Measurements from ENCODE around the gene PEX19.

Gene PEX19

DNA sequence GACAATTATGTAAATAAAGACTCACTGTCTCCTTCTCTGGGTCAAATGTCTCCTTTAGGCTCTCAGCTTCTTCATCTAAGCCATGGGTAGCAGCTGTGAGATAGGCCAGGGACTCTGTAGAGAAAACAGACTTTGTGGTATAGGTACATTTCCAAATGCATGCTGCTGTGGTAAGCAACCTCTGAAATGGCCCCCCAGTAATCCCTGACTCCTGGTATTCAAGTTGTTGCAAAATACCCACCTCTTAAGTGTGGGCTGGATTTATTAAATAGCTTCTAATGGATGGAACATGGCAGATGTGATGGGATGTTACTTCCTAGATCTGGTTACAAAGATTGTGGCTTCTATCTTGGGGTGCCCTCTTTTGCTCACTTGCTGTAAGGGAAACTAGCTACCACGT, 11.1 kb upstream of the PEX19 start (continued):
- TF ChIP-seq, protein P1, sequence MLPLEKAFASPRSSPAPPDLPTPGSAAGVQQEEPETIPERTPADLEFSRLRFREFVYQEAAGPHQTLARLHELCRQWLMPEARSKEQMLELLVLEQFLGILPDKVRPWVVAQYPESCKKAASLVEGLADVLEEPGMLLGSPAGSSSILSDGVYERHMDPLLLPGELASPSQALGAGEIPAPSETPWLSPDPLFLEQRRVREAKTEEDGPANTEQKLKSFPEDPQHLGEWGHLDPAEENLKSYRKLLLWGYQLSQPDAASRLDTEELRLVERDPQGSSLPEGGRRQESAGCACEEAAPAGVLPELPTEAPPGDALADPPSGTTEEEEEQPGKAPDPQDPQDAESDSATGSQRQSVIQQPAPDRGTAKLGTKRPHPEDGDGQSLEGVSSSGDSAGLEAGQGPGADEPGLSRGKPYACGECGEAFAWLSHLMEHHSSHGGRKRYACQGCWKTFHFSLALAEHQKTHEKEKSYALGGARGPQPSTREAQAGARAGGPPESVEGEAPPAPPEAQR (tag by site-specific recombination; IDR thresholded peaks at IDR 0.05) = no peak
- TF ChIP-seq, protein P2, sequence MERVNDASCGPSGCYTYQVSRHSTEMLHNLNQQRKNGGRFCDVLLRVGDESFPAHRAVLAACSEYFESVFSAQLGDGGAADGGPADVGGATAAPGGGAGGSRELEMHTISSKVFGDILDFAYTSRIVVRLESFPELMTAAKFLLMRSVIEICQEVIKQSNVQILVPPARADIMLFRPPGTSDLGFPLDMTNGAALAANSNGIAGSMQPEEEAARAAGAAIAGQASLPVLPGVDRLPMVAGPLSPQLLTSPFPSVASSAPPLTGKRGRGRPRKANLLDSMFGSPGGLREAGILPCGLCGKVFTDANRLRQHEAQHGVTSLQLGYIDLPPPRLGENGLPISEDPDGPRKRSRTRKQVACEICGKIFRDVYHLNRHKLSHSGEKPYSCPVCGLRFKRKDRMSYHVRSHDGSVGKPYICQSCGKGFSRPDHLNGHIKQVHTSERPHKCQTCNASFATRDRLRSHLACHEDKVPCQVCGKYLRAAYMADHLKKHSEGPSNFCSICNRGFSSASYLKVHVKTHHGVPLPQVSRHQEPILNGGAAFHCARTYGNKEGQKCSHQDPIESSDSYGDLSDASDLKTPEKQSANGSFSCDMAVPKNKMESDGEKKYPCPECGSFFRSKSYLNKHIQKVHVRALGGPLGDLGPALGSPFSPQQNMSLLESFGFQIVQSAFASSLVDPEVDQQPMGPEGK (tag by site-specific recombination; IDR thresholded peaks at IDR 0.05) = no peak
- TF ChIP-seq ZBTB17 (tag by site-specific recombination; IDR thresholded peaks at IDR 0.05) (no peak), KLF8 (tag by site-specific recombination; IDR thresholded peaks at IDR 0.05) (no peak), ZNF510 (tag by site-specific recombination; IDR thresholded peaks at IDR 0.05; ENCODE audit: insufficient replicate concordance) (no peak), KLF9 (tag by site-specific recombination; IDR thresholded peaks at IDR 0.05; ENCODE audit: low read depth) (no peak), ZNF19 (tag by site-specific recombination; IDR thresholded peaks at IDR 0.05; ENCODE audit: low read depth) (no peak)
- TF ChIP-seq, protein P3, sequence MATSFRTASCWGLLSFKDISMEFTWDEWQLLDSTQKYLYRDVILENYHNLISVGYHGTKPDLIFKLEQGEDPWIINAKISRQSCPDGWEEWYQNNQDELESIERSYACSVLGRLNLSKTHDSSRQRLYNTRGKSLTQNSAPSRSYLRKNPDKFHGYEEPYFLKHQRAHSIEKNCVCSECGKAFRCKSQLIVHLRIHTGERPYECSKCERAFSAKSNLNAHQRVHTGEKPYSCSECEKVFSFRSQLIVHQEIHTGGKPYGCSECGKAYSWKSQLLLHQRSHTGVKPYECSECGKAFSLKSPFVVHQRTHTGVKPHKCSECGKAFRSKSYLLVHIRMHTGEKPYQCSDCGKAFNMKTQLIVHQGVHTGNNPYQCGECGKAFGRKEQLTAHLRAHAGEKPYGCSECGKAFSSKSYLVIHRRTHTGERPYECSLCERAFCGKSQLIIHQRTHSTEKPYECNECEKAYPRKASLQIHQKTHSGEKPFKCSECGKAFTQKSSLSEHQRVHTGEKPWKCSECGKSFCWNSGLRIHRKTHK (tag by site-specific recombination; IDR thresholded peaks at IDR 0.05) = no peak

DNA sequence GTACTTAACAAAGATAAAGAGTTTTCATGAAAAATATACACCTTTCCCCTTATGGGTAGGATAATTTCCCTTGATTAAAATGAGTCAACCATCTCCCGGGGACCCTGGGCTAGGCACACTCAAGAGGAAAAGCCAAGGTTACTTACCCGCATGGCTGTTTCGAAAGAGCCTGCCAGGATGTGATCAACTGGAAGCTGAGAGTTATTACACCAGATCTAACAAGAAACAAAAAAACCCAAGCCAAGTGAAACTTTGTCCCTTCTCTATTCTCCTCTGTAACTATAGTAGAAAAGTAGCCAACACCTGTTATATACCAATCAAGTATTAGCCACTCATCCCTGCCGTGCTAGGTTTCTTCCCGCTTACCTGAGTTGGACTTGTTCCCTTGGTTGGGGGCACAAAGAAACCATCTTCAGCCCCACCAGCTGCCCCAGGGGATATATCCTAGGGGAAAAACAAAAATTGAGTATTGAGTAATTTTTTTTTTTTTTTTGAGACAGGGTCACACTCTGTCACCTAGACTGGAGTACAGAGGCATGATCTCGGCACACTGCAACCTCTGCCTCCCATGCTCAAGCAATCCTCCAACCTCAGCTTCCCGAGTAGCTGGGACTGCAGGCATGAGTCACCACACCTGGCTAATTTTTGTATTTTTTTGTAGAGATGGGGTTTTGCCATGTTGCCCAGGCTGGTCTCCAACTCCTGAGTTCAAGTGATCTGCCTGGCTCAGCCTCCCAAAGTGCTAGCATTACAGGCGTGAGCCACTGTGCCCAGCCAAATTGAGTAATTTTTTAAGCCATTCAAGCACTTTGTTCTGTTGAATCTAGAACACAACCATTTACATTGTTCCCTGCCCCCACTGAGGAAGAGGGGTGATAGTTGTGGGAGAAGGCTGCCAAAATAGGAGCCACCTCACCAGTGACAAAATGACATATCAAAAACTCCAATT, 8.4 kb upstream of the PEX19 start:
- ChIA-PET CTCF (interaction anchor here (0.6 to 7.7 kb wide), 15 partner anchors 8 to 208 kb away, joined by 3 to 108 read pairs (median 28); partner anchors contain the start of gene CASQ1), POLR2A (interaction anchor here (2.0 kb wide), 1 partner anchor 100 kb away, joined by 5 read pairs; no protein-coding TSS in a partner anchor)
- TF ChIP-seq, protein P4, sequence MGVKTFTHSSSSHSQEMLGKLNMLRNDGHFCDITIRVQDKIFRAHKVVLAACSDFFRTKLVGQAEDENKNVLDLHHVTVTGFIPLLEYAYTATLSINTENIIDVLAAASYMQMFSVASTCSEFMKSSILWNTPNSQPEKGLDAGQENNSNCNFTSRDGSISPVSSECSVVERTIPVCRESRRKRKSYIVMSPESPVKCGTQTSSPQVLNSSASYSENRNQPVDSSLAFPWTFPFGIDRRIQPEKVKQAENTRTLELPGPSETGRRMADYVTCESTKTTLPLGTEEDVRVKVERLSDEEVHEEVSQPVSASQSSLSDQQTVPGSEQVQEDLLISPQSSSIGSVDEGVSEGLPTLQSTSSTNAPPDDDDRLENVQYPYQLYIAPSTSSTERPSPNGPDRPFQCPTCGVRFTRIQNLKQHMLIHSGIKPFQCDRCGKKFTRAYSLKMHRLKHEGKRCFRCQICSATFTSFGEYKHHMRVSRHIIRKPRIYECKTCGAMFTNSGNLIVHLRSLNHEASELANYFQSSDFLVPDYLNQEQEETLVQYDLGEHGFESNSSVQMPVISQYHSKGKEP (tag by site-specific recombination; IDR thresholded peaks at IDR 0.05) = no peak
- peaks cover 59 to 96% of the 10 kb centered on the region in 2 experiments for H3K36me3 ChIP-seq (ENCODE audit: control insufficient read depth in 2 of 2, insufficient read depth in 1 of 2, low read length in 2 of 2)
- no peak overlapping the region for H3K27ac ChIP-seq (ENCODE audit: extremely low read depth, low read depth, low read length)
- H3K4me3 ChIP-seq (ENCODE audit: low read depth, low read length) = no peak overlapping the region
- no peaks in the 10 kb centered on the region for H3K9me3 ChIP-seq (ENCODE audit: control insufficient read depth, insufficient read depth, low read depth, low read length)
- no peaks in the 10 kb centered on the region for H3K4me1 ChIP-seq (ENCODE audit: control insufficient read depth, insufficient read depth, low read length)

DNA sequence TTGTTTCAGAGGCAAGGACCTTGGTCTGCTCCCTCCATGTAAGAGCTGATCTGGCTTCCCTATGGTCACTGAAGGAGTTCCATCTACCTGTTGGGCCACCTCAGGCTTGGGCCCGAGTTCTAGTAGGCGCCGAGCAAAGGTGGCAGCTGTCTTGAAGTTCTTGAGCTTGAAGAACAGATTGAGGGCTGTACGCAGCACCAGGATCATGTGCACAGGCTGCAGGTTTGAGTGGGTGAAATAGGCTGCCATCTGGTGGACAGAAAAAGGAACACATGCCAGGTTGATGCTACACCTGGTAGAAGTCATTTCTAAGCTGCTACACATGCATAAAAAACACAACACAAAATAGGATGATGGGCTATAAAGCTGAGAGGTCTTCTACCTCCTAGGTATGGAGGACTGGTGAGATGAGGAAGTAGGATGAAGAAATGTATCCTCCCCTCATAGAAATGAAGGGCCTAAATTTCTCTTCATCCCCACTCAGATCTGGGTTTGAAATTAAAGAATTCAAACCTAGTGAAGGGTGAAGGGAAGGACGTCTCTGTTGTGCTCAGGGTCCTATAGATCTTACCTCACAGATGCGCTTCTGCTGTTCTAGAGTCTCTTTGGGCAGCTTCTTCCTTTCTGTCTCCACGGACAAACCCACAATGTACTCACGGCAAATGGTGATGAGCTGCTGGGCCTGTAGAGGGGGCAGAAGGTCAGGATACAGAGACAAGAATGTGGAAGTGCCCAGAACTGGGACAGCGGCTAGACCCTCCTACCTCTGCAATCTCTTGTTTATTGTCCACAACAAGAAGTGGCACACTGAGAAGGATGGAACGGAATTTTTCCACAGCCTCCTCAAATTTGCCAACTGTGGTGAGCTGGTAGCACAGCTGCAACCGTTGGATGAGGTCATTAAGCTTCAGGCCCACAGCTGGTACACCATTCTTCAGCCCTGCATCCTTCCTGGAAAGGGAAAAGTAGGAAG, 6.6 kb upstream of the PEX19 start:
- ChIA-PET CTCF (interaction anchor here (0.6 to 7.7 kb wide), 72 partner anchors 10 to 413 kb away, joined by 3 to 108 read pairs (median 5); partner anchors contain the start of genes CASQ1, COPA, IGSF8 and KCNJ9), POLR2A (interaction anchor here (0.5 to 2.0 kb wide), 8 partner anchors 29 to 191 kb away, joined by 3 to 10 read pairs (median 3); partner anchors contain the start of gene DCAF8)
- peaks cover 44 to 79% of the 10 kb centered on the region in 2 experiments for H3K36me3 ChIP-seq (ENCODE audit: control insufficient read depth in 2 of 2, insufficient read depth in 1 of 2, low read length in 2 of 2)
- H3K9me3 ChIP-seq (ENCODE audit: control insufficient read depth, insufficient read depth, low read depth, low read length) = no peaks in the 10 kb centered on the region
- no peak overlapping the region for H3K27ac ChIP-seq (ENCODE audit: extremely low read depth, low read depth, low read length)
- no peaks in the 10 kb centered on the region for H3K4me1 ChIP-seq (ENCODE audit: control insufficient read depth, insufficient read depth, low read length)
- H3K4me3 ChIP-seq (ENCODE audit: low read depth, low read length) = no peak overlapping the region
- TF ChIP-seq ZNF114 (tag by site-specific recombination; IDR thresholded peaks at IDR 0.05) (no peak), RBAK (tag by site-specific recombination; IDR thresholded peaks at IDR 0.05) (no peak), ZNF140 (tag by site-specific recombination; IDR thresholded peaks at IDR 0.05) (no peak), ZNF2 (tag by site-specific recombination; IDR thresholded peaks at IDR 0.05) (peak; percentile 61), ZNF558 (tag by site-specific recombination; IDR thresholded peaks at IDR 0.05) (no peak)
- TF ChIP-seq, protein P5, sequence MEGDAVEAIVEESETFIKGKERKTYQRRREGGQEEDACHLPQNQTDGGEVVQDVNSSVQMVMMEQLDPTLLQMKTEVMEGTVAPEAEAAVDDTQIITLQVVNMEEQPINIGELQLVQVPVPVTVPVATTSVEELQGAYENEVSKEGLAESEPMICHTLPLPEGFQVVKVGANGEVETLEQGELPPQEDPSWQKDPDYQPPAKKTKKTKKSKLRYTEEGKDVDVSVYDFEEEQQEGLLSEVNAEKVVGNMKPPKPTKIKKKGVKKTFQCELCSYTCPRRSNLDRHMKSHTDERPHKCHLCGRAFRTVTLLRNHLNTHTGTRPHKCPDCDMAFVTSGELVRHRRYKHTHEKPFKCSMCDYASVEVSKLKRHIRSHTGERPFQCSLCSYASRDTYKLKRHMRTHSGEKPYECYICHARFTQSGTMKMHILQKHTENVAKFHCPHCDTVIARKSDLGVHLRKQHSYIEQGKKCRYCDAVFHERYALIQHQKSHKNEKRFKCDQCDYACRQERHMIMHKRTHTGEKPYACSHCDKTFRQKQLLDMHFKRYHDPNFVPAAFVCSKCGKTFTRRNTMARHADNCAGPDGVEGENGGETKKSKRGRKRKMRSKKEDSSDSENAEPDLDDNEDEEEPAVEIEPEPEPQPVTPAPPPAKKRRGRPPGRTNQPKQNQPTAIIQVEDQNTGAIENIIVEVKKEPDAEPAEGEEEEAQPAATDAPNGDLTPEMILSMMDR (tag by site-specific recombination; IDR thresholded peaks at IDR 0.05) = peak; percentile 70
- TF ChIP-seq, protein P6, sequence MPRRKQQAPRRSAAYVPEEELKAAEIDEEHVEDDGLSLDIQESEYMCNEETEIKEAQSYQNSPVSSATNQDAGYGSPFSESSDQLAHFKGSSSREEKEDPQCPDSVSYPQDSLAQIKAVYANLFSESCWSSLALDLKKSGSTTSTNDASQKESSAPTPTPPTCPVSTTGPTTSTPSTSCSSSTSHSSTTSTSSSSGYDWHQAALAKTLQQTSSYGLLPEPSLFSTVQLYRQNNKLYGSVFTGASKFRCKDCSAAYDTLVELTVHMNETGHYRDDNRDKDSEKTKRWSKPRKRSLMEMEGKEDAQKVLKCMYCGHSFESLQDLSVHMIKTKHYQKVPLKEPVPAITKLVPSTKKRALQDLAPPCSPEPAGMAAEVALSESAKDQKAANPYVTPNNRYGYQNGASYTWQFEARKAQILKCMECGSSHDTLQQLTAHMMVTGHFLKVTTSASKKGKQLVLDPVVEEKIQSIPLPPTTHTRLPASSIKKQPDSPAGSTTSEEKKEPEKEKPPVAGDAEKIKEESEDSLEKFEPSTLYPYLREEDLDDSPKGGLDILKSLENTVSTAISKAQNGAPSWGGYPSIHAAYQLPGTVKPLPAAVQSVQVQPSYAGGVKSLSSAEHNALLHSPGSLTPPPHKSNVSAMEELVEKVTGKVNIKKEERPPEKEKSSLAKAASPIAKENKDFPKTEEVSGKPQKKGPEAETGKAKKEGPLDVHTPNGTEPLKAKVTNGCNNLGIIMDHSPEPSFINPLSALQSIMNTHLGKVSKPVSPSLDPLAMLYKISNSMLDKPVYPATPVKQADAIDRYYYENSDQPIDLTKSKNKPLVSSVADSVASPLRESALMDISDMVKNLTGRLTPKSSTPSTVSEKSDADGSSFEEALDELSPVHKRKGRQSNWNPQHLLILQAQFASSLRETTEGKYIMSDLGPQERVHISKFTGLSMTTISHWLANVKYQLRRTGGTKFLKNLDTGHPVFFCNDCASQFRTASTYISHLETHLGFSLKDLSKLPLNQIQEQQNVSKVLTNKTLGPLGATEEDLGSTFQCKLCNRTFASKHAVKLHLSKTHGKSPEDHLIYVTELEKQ (tag by site-specific recombination; IDR thresholded peaks at IDR 0.05; ENCODE audit: borderline replicate concordance) = no peak
